HepG2 (cell line): Measurements from ENCODE around the gene CD300LB.

Experiments
- HINFP ChIP-seq: sonication (generic); formaldehyde crosslinking; IDR thresholded peaks from 2 replicates; pipeline ENCODE4 v1.4.0; 2020; ENCODE audit warnings: low read depth, mild to moderate bottlenecking, missing genetic modification reagents
- ZBTB46 ChIP-seq: sonication (generic); formaldehyde crosslinking; IDR thresholded peaks from 2 replicates; pipeline ENCODE4 v1.4.0; 2020; ENCODE audit warnings: mild to moderate bottlenecking, missing genetic modification reagents, borderline replicate concordance

GRCh38 chr17:74502861-74503260 is 28.4 kb downstream of the CD300LB start:
- no peak for TF ChIP-seq HINFP
- TF ChIP-seq ZBTB46 (CRISPR knock-in tag) = no peak
